ENCODE measurements around the gene PPP6R1.

DNA sequence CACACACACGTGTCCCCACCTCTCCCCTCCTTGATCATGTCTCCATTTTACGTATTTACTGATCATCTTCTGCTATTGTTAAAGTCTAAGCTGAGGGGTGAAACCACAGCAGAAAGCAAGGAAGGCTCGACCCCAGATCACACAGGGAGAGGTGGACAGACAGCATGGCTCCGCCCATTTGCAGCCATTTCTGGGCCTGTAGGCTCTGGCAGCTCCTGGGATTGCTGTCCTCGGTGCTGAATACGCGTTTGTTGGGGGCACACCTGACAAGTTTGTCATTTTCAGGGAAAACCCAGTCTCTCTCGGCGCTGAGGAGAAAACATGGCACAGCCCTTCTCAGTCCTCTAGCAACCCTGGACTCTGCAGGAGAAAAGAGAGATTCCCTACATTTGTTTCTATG lies 38.3 kb downstream of the PPP6R1 start:
- TF ChIP-seq, protein P1, sequence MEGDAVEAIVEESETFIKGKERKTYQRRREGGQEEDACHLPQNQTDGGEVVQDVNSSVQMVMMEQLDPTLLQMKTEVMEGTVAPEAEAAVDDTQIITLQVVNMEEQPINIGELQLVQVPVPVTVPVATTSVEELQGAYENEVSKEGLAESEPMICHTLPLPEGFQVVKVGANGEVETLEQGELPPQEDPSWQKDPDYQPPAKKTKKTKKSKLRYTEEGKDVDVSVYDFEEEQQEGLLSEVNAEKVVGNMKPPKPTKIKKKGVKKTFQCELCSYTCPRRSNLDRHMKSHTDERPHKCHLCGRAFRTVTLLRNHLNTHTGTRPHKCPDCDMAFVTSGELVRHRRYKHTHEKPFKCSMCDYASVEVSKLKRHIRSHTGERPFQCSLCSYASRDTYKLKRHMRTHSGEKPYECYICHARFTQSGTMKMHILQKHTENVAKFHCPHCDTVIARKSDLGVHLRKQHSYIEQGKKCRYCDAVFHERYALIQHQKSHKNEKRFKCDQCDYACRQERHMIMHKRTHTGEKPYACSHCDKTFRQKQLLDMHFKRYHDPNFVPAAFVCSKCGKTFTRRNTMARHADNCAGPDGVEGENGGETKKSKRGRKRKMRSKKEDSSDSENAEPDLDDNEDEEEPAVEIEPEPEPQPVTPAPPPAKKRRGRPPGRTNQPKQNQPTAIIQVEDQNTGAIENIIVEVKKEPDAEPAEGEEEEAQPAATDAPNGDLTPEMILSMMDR (IDR thresholded peaks at IDR 0.05; ENCODE audit: insufficient read depth, low read length): no peak
- no peak for TF ChIP-seq POLR2AphosphoS5 (IDR thresholded peaks at IDR 0.05; ENCODE audit: low read depth)
- TF ChIP-seq, protein P2, sequence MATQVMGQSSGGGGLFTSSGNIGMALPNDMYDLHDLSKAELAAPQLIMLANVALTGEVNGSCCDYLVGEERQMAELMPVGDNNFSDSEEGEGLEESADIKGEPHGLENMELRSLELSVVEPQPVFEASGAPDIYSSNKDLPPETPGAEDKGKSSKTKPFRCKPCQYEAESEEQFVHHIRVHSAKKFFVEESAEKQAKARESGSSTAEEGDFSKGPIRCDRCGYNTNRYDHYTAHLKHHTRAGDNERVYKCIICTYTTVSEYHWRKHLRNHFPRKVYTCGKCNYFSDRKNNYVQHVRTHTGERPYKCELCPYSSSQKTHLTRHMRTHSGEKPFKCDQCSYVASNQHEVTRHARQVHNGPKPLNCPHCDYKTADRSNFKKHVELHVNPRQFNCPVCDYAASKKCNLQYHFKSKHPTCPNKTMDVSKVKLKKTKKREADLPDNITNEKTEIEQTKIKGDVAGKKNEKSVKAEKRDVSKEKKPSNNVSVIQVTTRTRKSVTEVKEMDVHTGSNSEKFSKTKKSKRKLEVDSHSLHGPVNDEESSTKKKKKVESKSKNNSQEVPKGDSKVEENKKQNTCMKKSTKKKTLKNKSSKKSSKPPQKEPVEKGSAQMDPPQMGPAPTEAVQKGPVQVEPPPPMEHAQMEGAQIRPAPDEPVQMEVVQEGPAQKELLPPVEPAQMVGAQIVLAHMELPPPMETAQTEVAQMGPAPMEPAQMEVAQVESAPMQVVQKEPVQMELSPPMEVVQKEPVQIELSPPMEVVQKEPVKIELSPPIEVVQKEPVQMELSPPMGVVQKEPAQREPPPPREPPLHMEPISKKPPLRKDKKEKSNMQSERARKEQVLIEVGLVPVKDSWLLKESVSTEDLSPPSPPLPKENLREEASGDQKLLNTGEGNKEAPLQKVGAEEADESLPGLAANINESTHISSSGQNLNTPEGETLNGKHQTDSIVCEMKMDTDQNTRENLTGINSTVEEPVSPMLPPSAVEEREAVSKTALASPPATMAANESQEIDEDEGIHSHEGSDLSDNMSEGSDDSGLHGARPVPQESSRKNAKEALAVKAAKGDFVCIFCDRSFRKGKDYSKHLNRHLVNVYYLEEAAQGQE (IDR thresholded peaks at IDR 0.05; ENCODE audit: insufficient replicate concordance, low read depth): peak; percentile 93
- no peak for TF ChIP-seq SPI1 (IDR thresholded peaks at IDR 0.05; ENCODE audit: borderline replicate concordance, low read depth)
